Endothelial cell of umbilical vein (primary cell): ENCODE results near the gene NRP2. TPM values are rescaled to one million over a fixed set of nuclear protein-coding genes. Genes with fewer than 3 reads are reported as not detected.

Source experiments
- BruUV-seq: library from RNA; stranded (reverse); fragments of 400-500 nt; replicated peaks from 2 replicates; lab custom pipeline; 2021; lab: Mats Ljungman, UMichigan
- CTCF ChIA-PET: fragments of 300-600, 350-600 bp; sonication (Branson Sonifier 250); formaldehyde crosslinking; loops from one replicate; lab custom pipeline; 2021; ENCODE audit warnings: antibody characterized with exemption, inconsistent platforms; lab: Charles Lee
- POLR2A ChIA-PET: fragments of 300-600, 350-600 bp; sonication (Branson Sonifier 250); formaldehyde crosslinking; loops from one replicate; lab custom pipeline; 2021; ENCODE audit warnings: antibody characterized with exemption, inconsistent platforms; lab: Charles Lee
- DNase-seq: peaks from one replicate; pipeline ENCODE4 v3.0.0-alpha.2; 2011; ENCODE audit warnings: low read depth, low spot score
- FAIRE-seq: peaks from 2 replicates; lab custom pipeline; 2011; peaks lifted over from hg19 to GRCh38; lab: Jason Lieb, UNC
- H2AFZ ChIP-seq: 2 replicates; pipeline ENCODE4 v1.6.0; 2012; ENCODE audit warnings: low read depth, low read length, control low read depth, inconsistent platforms
- H3K27ac ChIP-seq: 2 replicates; pipeline ENCODE4 v1.5.1; 2011; ENCODE audit warnings: low read depth, mild to moderate bottlenecking, control low read depth, low read length, moderate library complexity; ENCODE audit not compliant: insufficient read depth
- H3K27me3 ChIP-seq, 2 experiments: 2 replicates each; pipeline versions ENCODE4 v1.6.0 to v1.6.1; 2011; ENCODE audit warnings: low read length in 2 of 2, mixed read lengths in 1 of 2; ENCODE audit not compliant: control insufficient read depth in 2 of 2, insufficient read depth in 2 of 2
- H3K36me3 ChIP-seq, 2 experiments: 2 replicates in 1 of 2; 3 replicates in 1 of 2; pipeline ENCODE4 v1.5.1; 2011; ENCODE audit warnings: low read length in 2 of 2, mild to moderate bottlenecking in 1 of 2, moderate library complexity in 1 of 2; ENCODE audit not compliant: control insufficient read depth in 2 of 2, insufficient read depth in 2 of 2; ENCODE audit errors: extremely low read depth in 1 of 2
- H3K4me1 ChIP-seq: 3 replicates; pipeline ENCODE4 v1.5.1; 2011; ENCODE audit warnings: mild to moderate bottlenecking, low read length; ENCODE audit not compliant: control insufficient read depth, insufficient read depth; ENCODE audit errors: extremely low read depth
- H3K4me2 ChIP-seq: 2 replicates; pipeline ENCODE4 v1.6.1; 2011; ENCODE audit warnings: low read length, control low read depth, mixed read lengths; ENCODE audit not compliant: insufficient read depth
- H3K4me3 ChIP-seq, 3 experiments: fragments of 200-600 bp in 1 of 3; sonication (generic), shearing (Covaris generic) in 1 of 3; replicated peaks in 1 of 3; 2 replicates each; pipeline ENCODE4 v1.5.1; 2011 to 2016; ENCODE audit warnings: control low read depth in 3 of 3, low read length in 3 of 3, mild to moderate bottlenecking in 2 of 3, inconsistent platforms in 1 of 3, low read depth in 1 of 3, moderate library complexity in 1 of 3; ENCODE audit not compliant: insufficient read depth in 1 of 3
- H3K79me2 ChIP-seq: 2 replicates; pipeline ENCODE4 v1.6.0; 2012; ENCODE audit warnings: low read length, inconsistent platforms; ENCODE audit not compliant: control insufficient read depth, insufficient read depth
- H3K9ac ChIP-seq: replicated peaks from 2 replicates; pipeline ENCODE3; 2011; ENCODE audit warnings: low read length, control low read depth; ENCODE audit not compliant: insufficient read depth; ENCODE audit errors: extremely low read depth
- H3K9me1 ChIP-seq: replicated peaks from 3 replicates; pipeline ENCODE4 v1.6.0; 2011; ENCODE audit warnings: mild to moderate bottlenecking, low read length; ENCODE audit not compliant: control insufficient read depth, insufficient read depth; ENCODE audit errors: extremely low read depth
- H3K9me3 ChIP-seq: replicated peaks from 2 replicates; pipeline ENCODE4 v1.5.1; 2012; ENCODE audit warnings: low read length, inconsistent platforms; ENCODE audit not compliant: control insufficient read depth, insufficient read depth
- H4K20me1 ChIP-seq: replicated peaks from 2 replicates; pipeline ENCODE3; 2011; ENCODE audit warnings: mild to moderate bottlenecking, low read length; ENCODE audit not compliant: control insufficient read depth, insufficient read depth; ENCODE audit errors: extremely low read depth
- EZH2 ChIP-seq: IDR thresholded peaks from 2 replicates; pipeline ENCODE4 v1.6.1; 2012; ENCODE audit warnings: borderline replicate concordance, low read depth, mild to moderate bottlenecking, moderate library complexity, low read length, inconsistent platforms; ENCODE audit not compliant: severe bottlenecking
- FOS ChIP-seq: IDR thresholded peaks from 2 replicates; pipeline ENCODE4 v1.6.1; 2011; ENCODE audit warnings: mild to moderate bottlenecking, low read length, moderate library complexity, borderline replicate concordance; ENCODE audit not compliant: insufficient read depth
- GATA2 ChIP-seq: IDR thresholded peaks from 2 replicates; pipeline ENCODE4 v1.7.0; 2011; ENCODE audit warnings: low read depth, mild to moderate bottlenecking, moderate library complexity, mixed read lengths, low read length; ENCODE audit not compliant: insufficient read length, insufficient read depth
- JUN ChIP-seq: IDR thresholded peaks from 2 replicates; pipeline ENCODE4 v1.6.1; 2011; ENCODE audit warnings: borderline replicate concordance, low read depth; ENCODE audit not compliant: insufficient read length, insufficient read depth
- MYC ChIP-seq: IDR thresholded peaks from one replicate; pipeline ENCODE4 v1.6.1; 2011; ENCODE audit warnings: mild to moderate bottlenecking, low read depth, low read length
- POLR2A ChIP-seq: IDR thresholded peaks from 2 replicates; pipeline ENCODE4 v1.6.1; 2012; ENCODE audit warnings: low read depth, mild to moderate bottlenecking, control low read depth, low read length
- POLR2AphosphoS5 ChIP-seq: IDR thresholded peaks from 2 replicates; pipeline ENCODE4 v1.6.1; 2012; ENCODE audit warnings: low read depth, mild to moderate bottlenecking, control low read depth, low read length, moderate library complexity; ENCODE audit not compliant: insufficient read depth
- dilution Hi-C: fragments of 300-500 bp; cut with MboI; formaldehyde crosslinking; loops from one replicate; pipeline ENCODE4 v1.15.0; 2019; ENCODE audit warnings: low sequenced_read_pairs; ENCODE audit not compliant: extremely low pct_ligation_motif_present
- intact Hi-C: fragments of 100-400 bp; cut with micrococcal nuclease; formaldehyde crosslinking; loops from one replicate; pipeline ENCODE4 v1.10.0; 2022
- polyA plus RNA-seq, 4 experiments: library from polyadenylated mRNA; depleted of rRNA in 3 of 4; stranded (reverse) in 3 of 4; unstranded in 1 of 4; fragments of >200 nt; gene quantifications; 2 replicates each; pipeline versions ENCODE4 v1.2.1 to v1.2.3, GENCODE V29; 2011 to 2012; ENCODE audit warnings: missing spikeins in 1 of 4
- total RNA-seq: library from RNA; stranded (reverse); gene quantifications from 2 replicates; pipeline ENCODE4 v1.2.3, GENCODE V29; 2021
- TF ChIP-seq, protein P1 (sequence below), 2 donors: IDR thresholded peaks; 1 replicate in 1 of 2; 2 replicates in 1 of 2; pipeline ENCODE4 v1.5.1; 2011; ENCODE audit warnings: low read length in 2 of 2, mild to moderate bottlenecking in 2 of 2, moderate library complexity in 2 of 2, control low read depth in 1 of 2, inconsistent platforms in 1 of 2, low read depth in 1 of 2; ENCODE audit not compliant: insufficient read depth in 1 of 2; ENCODE audit errors: extremely low read depth in 1 of 2
- TF ChIP-seq, protein P2 (sequence below): IDR thresholded peaks from 2 replicates; pipeline ENCODE4 v1.6.1; 2011; ENCODE audit not compliant: insufficient read depth, insufficient read length

NRP2 gene
- total and polyA plus RNA-seq, 2 donors (not counting 3 experiments of a cell fraction or from before 2014, with no cell fraction given), result 160 to 240 TPM

DNA sequence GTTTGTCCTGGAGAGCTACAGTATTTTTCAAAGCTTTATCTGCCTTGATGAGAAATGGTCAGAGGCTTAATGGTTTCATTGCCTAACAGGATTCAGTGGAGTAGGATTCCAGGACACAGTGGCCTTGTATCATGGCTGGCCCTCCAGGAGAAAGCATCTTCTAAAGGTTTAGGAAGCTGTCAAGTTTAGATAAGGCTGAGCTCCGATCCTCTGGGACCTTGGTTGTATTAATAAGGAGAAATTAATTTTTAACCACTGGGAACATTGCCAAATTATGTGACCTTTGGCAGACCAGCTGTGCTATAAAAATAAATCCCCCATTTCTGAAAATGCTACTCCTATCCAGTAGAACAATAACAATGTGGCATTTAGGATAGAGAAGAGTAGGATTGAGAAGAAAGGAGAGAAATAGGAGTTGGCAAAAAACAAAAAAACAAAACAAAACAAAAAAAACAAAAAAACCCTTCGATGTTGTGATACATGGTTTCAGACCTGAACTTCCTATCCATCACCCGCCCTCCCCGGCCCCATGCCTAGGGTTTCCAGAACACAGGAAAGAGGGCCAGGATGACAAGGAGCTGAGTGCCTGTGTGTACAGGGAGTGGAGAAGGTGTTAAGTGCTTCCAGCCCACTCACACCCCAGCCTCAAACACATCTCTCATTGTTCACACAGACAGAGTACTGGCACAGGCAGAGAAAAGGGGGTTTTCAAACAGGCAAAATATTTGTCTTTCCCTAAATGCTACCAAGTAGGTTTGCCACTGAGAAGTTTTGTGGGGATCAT, 6.3 kb downstream of the NRP2 start:
- TF ChIP-seq POLR2AphosphoS5 (peak; percentile 27), JUN (no peak)
- Histone ChIP-seq H2AFZ (no peak overlapping the region), H3K4me1 (peaks cover 43% of the 10 kb centered on the region), H3K79me2 (peaks cover 67% of the 10 kb centered on the region), H4K20me1 (no peaks in the 10 kb centered on the region), H3K9ac (peak overlapping the region; percentile 11), H3K36me3 (peaks cover 2 to 7% of the 10 kb centered on the region in 2 experiments), H3K9me3 (no peaks in the 10 kb centered on the region), H3K4me2 (peak overlapping the region; percentile 32), H3K27ac (peak overlapping the region; percentile 56), H3K4me3 (no peak overlapping the region), H3K9me1 (no peaks in the 10 kb centered on the region), H3K27me3 (no peaks in the 10 kb centered on the region)
- intact Hi-C loops (loop anchor here (1.0 kb wide), 1 partner anchor 19 kb away; no protein-coding TSS in a partner anchor), dilution Hi-C loops (no loop called here)
- ChIA-PET POLR2A (interaction anchor here (1.0 to 1.9 kb wide), 3 partner anchors 12 to 18 kb away, joined by 3 to 12 read pairs (median 3); no protein-coding TSS in a partner anchor), CTCF (interaction anchor here (0.7 to 2.9 kb wide), 12 partner anchors 10 to 1578 kb away, joined by 3 to 18 read pairs (median 4); no protein-coding TSS in a partner anchor)
- BruUV-seq, result no TSS peak
- peak; percentile 92 for DNase-seq
- peak; percentile 95 for FAIRE-seq

- no peak for DNase-seq
Observed at GRCh38 chr2:205689820-205690219, 7.5 kb downstream of the NRP2 start.

More at GRCh38 chr2:205689820-205690219, 7.5 kb downstream of the NRP2 start:
- Histone ChIP-seq H3K9me3 (no peaks in the 10 kb centered on the region), H3K79me2 (peaks cover 59% of the 10 kb centered on the region), H3K4me2 (no peak overlapping the region), H4K20me1 (no peaks in the 10 kb centered on the region), H3K36me3 (peaks cover 4 to 7% of the 10 kb centered on the region in 2 experiments), H3K9me1 (no peaks in the 10 kb centered on the region), H3K27me3 (no peaks in the 10 kb centered on the region), H3K4me3 (no peak overlapping the region), H3K27ac (no peak overlapping the region), H3K9ac (no peak overlapping the region), H3K4me1 (peaks cover 38% of the 10 kb centered on the region), H2AFZ (no peak overlapping the region)
- intact Hi-C loops (no loop called here), dilution Hi-C loops (no loop called here)
- BruUV-seq, result no TSS peak
- CTCF ChIA-PET, result interaction anchor here (1.5 to 2.2 kb wide), 2 partner anchors 9 to 23 kb away, joined by 4 to 9 read pairs; no protein-coding TSS in a partner anchor
- POLR2A ChIA-PET, result no interaction called here
- TF ChIP-seq GATA2, result no peak
- TF ChIP-seq EZH2, result no peak
- no peak for TF ChIP-seq MYC
- no peak for TF ChIP-seq JUN
- TF ChIP-seq, protein P1, sequence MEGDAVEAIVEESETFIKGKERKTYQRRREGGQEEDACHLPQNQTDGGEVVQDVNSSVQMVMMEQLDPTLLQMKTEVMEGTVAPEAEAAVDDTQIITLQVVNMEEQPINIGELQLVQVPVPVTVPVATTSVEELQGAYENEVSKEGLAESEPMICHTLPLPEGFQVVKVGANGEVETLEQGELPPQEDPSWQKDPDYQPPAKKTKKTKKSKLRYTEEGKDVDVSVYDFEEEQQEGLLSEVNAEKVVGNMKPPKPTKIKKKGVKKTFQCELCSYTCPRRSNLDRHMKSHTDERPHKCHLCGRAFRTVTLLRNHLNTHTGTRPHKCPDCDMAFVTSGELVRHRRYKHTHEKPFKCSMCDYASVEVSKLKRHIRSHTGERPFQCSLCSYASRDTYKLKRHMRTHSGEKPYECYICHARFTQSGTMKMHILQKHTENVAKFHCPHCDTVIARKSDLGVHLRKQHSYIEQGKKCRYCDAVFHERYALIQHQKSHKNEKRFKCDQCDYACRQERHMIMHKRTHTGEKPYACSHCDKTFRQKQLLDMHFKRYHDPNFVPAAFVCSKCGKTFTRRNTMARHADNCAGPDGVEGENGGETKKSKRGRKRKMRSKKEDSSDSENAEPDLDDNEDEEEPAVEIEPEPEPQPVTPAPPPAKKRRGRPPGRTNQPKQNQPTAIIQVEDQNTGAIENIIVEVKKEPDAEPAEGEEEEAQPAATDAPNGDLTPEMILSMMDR (IDR thresholded peaks at IDR 0.05; ENCODE audit: extremely low read depth in 1 of 2, insufficient read depth in 1 of 2, low read depth in 1 of 2, low read length in 2 of 2), result no peak
- no peak for TF ChIP-seq POLR2AphosphoS5
- no peak for TF ChIP-seq FOS
- TF ChIP-seq, protein P2, sequence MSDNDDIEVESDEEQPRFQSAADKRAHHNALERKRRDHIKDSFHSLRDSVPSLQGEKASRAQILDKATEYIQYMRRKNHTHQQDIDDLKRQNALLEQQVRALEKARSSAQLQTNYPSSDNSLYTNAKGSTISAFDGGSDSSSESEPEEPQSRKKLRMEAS, result no peak
- no peak for TF ChIP-seq POLR2A
- no peak for FAIRE-seq
